ENCODE measurements around the gene LCN1.

LCN1 gene

GRCh38 chr9:135488527-135488926 is 32.7 kb upstream of the LCN1 start:
- in situ Hi-C loops (cut with HindIII; ENCODE audit: low sequenced_read_pairs), result no loop called here

- in situ Hi-C loops (cut with HindIII; ENCODE audit: low sequenced_read_pairs), result no loop called here
These were observed 31.9 kb upstream of the LCN1 start for GRCh38 chr9:135489188-135489906.

- in situ Hi-C loops (cut with HindIII; ENCODE audit: low sequenced_read_pairs), result loop anchor here (5.0 kb wide), 1 partner anchor 78 kb away; no protein-coding TSS in a partner anchor
These were observed 30.9 kb upstream of the LCN1 start for GRCh38 chr9:135490166-135490870.

GRCh38 chr9:135490980-135491464 is 30.2 kb upstream of the LCN1 start:
- in situ Hi-C loops (cut with HindIII; ENCODE audit: low sequenced_read_pairs), result loop anchor here (5.0 kb wide), 1 partner anchor 79 kb away; no protein-coding TSS in a partner anchor

- in situ Hi-C loops (cut with HindIII; ENCODE audit: low sequenced_read_pairs), result loop anchor here (5.0 kb wide), 1 partner anchor 79 kb away; no protein-coding TSS in a partner anchor
These were observed 29.5 kb upstream of the LCN1 start for GRCh38 chr9:135491764-135492163.

DNA sequence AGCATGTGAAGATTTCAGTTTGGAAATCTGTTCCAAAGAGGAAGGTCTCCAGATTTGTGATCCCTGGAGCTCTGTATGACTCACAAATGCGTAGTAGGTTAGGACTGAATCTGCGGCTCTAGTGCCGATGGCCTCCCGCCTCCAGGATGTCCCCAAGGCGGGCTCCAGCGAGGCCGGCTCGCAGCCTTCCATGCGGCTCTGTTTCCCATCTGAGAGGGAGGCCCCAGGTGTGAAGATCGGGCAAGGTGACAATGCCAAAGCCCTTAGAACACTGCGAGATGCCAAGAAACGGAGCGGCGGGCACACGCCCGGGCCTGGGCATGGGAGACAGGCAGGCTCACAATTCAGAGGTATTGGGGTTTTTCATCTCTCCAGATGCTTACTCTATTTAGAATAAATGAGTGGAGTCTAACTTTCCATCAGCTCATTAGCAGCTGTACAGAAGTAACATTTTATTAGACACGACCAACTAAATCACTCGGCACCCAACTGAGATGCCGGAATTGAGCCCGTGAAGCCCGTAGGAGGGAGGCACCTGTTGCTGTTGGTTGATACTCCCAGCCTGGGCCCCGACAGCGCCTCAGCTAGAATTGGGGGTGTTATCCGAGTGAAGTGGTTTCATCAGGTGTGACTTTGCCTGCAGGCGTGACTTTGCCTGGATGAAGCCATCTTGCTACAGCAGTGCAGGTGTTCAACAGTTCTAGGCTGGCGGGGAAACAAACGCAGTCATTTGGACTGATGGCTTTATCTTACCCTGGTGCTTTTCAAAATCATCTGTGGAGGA is 28.2 kb upstream of the LCN1 start:
- in situ Hi-C loops (cut with HindIII; ENCODE audit: low sequenced_read_pairs), result loop anchor here (5.0 kb wide), 1 partner anchor 81 kb away; no protein-coding TSS in a partner anchor

GRCh38 chr9:135494791-135495559 is 26.3 kb upstream of the LCN1 start:
- in situ Hi-C loops (cut with HindIII; ENCODE audit: low sequenced_read_pairs), result loop anchor here (5.0 kb wide), 1 partner anchor 83 kb away; no protein-coding TSS in a partner anchor

DNA sequence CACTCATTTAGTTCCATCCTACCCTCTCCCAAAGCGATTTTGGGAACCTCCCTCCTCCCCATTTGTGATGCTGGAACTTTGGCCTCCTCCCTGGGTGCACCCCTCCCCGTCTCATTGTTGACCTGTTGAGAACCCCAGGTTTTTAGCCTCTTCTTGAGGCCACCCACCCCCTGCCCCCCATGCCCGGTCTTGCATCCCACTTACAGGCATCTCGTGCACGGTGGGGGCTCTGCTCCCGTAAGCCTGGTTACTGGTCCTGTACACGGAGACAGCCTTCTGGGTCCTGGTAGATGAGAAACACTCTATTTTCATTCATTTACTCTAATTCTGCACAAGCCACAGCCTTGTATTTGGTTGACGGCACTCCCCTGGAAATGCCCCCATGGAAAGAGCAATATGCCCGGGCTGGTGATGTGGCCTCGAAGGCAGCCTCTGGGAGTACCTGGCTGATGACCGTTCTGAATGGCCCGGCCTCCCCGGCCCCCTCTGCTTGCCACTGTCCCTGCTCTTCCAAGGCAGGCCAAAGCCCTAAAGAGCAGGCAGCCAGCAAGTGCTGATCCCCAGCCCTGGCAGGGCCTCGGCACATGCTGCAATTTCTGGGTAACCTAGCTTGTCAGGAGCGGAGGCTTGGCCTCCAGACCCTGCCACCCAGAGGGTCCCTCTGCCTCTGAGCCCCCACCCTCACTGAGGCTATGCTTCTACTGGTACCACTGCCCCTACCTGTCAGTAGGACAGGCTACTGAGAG is 22.7 kb upstream of the LCN1 start:
- in situ Hi-C loops (cut with HindIII; ENCODE audit: low sequenced_read_pairs), result no loop called here

DNA sequence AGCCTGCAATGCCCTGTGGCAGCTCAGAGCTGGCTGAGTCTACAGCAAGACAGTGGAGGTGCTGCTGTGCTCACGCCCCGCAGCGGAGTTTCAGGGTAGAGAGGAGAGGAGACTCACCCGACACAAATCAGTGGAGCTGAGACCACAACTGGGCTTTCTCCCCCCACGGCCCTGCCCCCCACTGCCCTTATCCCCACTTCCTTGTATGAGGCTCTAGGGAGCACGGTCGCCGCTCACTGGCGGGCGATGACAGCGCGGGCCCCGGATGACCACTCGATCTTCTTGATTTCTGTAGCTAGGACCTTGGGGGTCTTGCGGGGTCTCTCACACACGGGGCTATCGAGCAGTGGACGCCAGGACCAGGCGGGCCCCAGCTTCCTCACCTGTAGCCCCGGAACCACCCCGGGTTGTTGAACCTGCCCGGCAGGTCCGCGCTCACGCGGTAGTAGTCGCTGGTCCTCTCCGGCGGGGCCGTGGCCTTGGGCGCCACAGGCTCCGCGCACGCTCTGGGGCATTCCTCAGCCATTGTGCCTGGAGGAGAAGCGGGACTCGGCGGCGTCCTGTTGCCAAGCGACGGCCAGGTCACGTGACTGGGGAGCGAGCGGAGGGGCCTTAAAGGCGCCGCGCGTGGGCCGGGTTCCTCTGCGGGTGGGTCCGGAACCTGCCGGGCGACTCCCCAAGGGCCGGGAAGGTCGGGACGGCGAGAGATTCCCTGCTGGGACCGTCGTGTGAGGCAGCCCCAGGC is 21.7 kb upstream of the LCN1 start:
- in situ Hi-C loops (cut with HindIII; ENCODE audit: low sequenced_read_pairs), result loop anchor here (5.0 kb wide), 1 partner anchor 53 kb away; no protein-coding TSS in a partner anchor

DNA sequence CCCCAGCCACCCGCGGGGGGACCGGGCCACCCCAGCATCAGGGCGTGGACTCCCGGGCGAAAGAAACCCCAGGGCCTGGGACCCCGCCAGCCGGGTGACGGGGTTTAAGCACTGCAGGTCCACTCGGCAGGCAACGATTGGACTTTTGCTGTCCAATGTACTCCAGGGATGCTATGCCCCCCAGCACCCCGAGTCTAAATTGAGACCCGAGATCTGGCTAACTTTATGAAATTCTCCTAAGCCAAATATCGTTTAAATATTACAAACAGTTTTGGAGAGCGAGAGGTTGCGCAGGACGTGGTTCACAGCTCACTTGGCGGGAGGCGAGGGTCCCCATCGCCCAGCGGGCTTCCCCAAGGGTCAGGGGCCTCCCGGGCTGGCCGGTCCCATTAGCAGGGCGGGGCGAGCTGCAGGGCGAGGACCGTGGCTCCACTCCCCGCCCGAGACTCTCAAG is 21.1 kb upstream of the LCN1 start:
- in situ Hi-C loops (cut with HindIII; ENCODE audit: low sequenced_read_pairs), result loop anchor here (5.0 kb wide), 1 partner anchor 52 kb away; no protein-coding TSS in a partner anchor

- in situ Hi-C loops (cut with HindIII; ENCODE audit: low sequenced_read_pairs), result loop anchor here (5.0 kb wide), 1 partner anchor 52 kb away; no protein-coding TSS in a partner anchor
These were observed 20.5 kb upstream of the LCN1 start, which contains the start of gene MRPS2 for GRCh38 chr9:135500525-135501260. Gene MRPS2 (plus strand): TSS chr9:135500682. CDS start chr9:135500711, 29 bp downstream.

DNA sequence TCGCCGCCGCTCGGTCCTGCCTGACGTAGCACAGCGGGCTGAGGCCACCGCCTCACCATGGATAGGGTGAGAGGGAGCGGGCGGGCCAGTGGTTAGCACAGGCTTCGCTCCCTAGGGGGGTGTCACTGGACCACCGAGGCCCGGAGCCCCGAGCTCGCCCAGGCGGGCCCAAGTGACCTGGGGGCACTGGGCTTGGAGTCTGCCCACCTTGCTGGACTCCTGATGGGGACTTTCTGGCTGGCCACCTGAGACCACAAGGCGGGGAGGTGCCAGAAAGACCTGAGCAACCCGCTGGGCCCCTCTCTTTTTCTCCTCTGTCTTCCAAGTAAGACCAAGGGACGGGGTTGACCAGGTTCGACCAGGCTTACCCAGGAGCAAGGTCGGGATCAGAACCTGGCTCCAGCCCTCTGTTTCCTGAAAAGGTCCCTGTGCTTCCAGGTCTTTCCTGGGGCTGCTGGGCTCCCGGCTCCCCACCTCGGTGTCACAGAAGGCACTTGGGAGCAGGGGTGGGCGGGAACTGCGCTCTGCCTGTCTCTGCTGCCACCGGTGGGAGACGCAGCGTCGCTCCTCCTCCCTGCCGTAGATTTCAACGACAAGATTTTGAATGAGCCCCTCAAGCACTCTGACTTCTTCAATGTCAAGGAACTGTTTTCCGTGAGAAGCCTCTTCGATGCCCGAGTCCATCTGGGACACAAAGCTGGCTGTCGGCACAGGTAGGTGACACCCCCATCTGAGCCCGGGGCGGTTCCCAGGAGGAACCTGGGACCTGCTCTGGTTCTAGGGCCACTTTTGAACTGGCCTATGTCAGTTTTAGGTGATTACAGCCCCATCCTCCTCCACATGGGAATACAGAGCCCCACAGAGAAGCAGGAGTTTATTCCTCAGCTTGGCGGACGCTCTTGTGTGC is 19.7 kb upstream of the LCN1 start:
- in situ Hi-C loops (cut with HindIII; ENCODE audit: low sequenced_read_pairs), result loop anchor here (5.0 kb wide), 1 partner anchor 51 kb away; no protein-coding TSS in a partner anchor

GRCh38 chr9:135502168-135502872 is 18.9 kb upstream of the LCN1 start:
- in situ Hi-C loops (cut with HindIII; ENCODE audit: low sequenced_read_pairs), result loop anchor here (5.0 kb wide), 1 partner anchor 50 kb away; no protein-coding TSS in a partner anchor

DNA sequence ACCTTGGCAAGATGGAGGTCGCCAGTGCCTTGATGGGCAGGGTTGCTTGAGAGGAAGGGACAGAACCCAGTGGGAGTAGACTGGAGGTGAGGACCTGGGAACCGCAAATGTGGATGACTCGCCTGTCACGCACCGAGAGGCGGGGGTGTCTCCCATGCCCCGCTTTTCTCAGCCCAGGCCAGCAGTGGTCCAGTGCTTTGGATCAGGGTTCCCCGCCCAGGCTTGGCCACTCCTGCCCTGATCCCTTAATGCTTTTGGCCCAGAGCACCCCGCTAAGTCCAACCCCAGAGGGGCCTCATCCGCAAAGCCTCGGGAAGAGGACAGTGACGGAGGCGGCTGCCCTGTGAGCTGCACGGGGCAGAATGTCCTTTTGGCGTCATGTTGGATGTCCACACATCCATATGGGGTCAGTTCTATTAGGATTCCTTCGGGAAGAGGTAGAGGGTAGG is 18.3 kb upstream of the LCN1 start:
- in situ Hi-C loops (cut with HindIII; ENCODE audit: low sequenced_read_pairs), result loop anchor here (5.0 kb wide), 1 partner anchor 49 kb away; no protein-coding TSS in a partner anchor

DNA sequence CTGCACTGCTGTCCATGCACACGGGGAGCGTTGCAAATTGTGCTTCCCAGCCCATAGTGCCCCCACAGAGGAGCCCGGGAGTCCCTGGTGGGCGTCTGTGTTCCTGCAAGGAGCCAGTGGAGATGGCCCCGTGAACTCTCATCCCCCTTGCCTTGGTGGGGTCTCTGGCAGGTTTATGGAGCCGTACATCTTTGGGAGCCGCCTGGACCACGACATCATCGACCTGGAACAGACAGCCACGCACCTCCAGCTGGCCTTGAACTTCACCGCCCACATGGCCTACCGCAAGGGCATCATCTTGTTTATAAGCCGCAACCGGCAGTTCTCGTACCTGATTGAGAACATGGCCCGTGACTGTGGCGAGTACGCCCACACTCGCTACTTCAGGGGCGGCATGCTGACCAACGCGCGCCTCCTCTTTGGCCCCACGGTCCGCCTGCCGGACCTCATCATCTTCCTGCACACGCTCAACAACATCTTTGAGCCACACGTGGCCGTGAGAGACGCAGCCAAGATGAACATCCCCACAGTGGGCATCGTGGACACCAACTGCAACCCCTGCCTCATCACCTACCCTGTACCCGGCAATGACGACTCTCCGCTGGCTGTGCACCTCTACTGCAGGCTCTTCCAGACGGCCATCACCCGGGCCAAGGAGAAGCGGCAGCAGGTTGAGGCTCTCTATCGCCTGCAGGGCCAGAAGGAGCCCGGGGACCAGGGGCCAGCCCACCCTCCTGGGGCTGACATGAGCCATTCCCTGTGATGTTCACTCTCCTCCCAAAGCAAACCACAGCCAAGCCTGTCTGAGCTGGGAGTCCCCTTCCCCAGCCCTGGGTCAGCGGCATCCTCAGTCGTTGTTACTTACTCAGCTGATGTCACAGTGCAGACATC is 17.6 kb upstream of the LCN1 start:
- in situ Hi-C loops (cut with HindIII; ENCODE audit: low sequenced_read_pairs), result loop anchor here (5.0 kb wide), 1 partner anchor 49 kb away; no protein-coding TSS in a partner anchor

Data from endothelial cell of hepatic sinusoid (primary cell).